K562 (cell line): ENCODE measurements around the gene SGPP1. TPM values are rescaled to one million over a fixed set of nuclear protein-coding genes. Genes with fewer than 3 reads are reported as not detected.

ENCODE experiments used
- CTBP1 ChIP-seq: fragments of 450-650 bp; IDR thresholded peaks from 2 replicates; pipeline ENCODE4 v1.6.1; 2016; ENCODE audit warnings: borderline replicate concordance
- JUND ChIP-seq, 2 experiments: IDR thresholded peaks; 2 replicates in 1 of 2; 3 replicates in 1 of 2; pipeline ENCODE4 v1.6.1; 2011; ENCODE audit warnings: borderline replicate concordance in 2 of 2, low read depth in 2 of 2, low read length in 2 of 2, improper control_type of control experiment in 1 of 2, missing biosample characterization in 1 of 2, missing genetic modification characterization in 1 of 2, missing genetic modification reagents in 1 of 2
- KLF13 ChIP-seq: fragments of 450-650 bp; IDR thresholded peaks from 2 replicates; pipeline ENCODE4 v1.6.1; 2016; ENCODE audit warnings: missing genetic modification characterization, low read depth, mild to moderate bottlenecking, missing compliant biosample characterization, moderate library complexity, borderline replicate concordance
- polyA plus RNA-seq, 8 experiments: library from polyadenylated mRNA; depleted of rRNA in 4 of 8; stranded (reverse) in 5 of 8; unstranded in 3 of 8; fragments of >200 nt; fragmentation: Nextera tagmentation in 2 of 8; fragmentation: Illumina TruSeq in 1 of 8; extraction: Ambion mirVana in 2 of 8; extraction: Trizol in 1 of 8; gene quantifications; 2 replicates each; pipeline versions ENCODE4 v1.2.1 to v1.2.3, GENCODE V29; 2011 to 2014; ENCODE audit warnings: inconsistent platforms in 1 of 8, missing spikeins in 1 of 8
- total RNA-seq, 7 experiments: library from RNA; depleted of rRNA in 6 of 7; stranded (reverse); fragments of >200 nt in 6 of 7; fragmentation: Illumina TruSeq in 2 of 7; extraction: Trizol in 2 of 7; gene quantifications; 2 replicates each; pipeline versions ENCODE4 v1.2.1 to v1.2.3, GENCODE V29; 2011 to 2021; ENCODE audit warnings: low replicate concordance in 1 of 7
- TF ChIP-seq, protein P1 (sequence below): sonication (generic); formaldehyde crosslinking; IDR thresholded peaks from 2 replicates; pipeline ENCODE4 v1.8.0; 2023; ENCODE audit warnings: mild to moderate bottlenecking, missing genetic modification reagents
- TF ChIP-seq, protein P2 (sequence below), 2 experiments: IDR thresholded peaks; 2 replicates each; pipeline ENCODE4 v1.6.1; 2012; ENCODE audit warnings: improper control_type of control experiment in 2 of 2, low read depth in 2 of 2, low read length in 2 of 2, borderline replicate concordance in 1 of 2

SGPP1 gene
- total and polyA plus RNA-seq, 9 of the 15 experiments (the other 6 are each of a cell fraction or from before 2014, with no cell fraction given), result 2.2 to 7.3 (median 5.6) TPM

DNA sequence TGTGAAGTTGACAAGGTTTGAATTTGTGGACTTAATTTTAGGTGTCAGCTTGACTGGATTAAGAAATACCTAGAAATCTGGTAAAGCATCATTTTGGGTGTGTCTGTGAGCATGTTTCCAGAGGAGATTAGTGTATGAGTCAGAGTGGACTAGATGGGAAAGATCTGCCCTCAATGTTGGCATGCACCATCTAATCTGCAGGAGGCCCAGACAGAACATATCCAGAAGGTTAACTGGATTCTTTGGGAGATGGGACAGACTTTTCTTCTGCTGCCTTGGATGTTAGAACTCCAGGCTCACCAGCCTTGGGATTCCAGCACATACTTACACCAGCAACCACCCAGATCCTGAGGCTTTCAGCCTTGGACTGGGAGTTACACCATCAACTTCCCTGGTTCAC, 14.1 kb downstream of the SGPP1 start (continued):
- TF ChIP-seq, protein P1, sequence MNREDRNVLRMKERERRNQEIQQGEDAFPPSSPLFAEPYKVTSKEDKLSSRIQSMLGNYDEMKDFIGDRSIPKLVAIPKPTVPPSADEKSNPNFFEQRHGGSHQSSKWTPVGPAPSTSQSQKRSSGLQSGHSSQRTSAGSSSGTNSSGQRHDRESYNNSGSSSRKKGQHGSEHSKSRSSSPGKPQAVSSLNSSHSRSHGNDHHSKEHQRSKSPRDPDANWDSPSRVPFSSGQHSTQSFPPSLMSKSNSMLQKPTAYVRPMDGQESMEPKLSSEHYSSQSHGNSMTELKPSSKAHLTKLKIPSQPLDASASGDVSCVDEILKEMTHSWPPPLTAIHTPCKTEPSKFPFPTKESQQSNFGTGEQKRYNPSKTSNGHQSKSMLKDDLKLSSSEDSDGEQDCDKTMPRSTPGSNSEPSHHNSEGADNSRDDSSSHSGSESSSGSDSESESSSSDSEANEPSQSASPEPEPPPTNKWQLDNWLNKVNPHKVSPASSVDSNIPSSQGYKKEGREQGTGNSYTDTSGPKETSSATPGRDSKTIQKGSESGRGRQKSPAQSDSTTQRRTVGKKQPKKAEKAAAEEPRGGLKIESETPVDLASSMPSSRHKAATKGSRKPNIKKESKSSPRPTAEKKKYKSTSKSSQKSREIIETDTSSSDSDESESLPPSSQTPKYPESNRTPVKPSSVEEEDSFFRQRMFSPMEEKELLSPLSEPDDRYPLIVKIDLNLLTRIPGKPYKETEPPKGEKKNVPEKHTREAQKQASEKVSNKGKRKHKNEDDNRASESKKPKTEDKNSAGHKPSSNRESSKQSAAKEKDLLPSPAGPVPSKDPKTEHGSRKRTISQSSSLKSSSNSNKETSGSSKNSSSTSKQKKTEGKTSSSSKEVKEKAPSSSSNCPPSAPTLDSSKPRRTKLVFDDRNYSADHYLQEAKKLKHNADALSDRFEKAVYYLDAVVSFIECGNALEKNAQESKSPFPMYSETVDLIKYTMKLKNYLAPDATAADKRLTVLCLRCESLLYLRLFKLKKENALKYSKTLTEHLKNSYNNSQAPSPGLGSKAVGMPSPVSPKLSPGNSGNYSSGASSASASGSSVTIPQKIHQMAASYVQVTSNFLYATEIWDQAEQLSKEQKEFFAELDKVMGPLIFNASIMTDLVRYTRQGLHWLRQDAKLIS (CRISPR knock-in tag), result no peak
- TF ChIP-seq, protein P2, sequence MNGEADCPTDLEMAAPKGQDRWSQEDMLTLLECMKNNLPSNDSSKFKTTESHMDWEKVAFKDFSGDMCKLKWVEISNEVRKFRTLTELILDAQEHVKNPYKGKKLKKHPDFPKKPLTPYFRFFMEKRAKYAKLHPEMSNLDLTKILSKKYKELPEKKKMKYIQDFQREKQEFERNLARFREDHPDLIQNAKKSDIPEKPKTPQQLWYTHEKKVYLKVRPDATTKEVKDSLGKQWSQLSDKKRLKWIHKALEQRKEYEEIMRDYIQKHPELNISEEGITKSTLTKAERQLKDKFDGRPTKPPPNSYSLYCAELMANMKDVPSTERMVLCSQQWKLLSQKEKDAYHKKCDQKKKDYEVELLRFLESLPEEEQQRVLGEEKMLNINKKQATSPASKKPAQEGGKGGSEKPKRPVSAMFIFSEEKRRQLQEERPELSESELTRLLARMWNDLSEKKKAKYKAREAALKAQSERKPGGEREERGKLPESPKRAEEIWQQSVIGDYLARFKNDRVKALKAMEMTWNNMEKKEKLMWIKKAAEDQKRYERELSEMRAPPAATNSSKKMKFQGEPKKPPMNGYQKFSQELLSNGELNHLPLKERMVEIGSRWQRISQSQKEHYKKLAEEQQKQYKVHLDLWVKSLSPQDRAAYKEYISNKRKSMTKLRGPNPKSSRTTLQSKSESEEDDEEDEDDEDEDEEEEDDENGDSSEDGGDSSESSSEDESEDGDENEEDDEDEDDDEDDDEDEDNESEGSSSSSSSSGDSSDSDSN (IDR thresholded peaks at IDR 0.05; ENCODE audit: borderline replicate concordance in 1 of 2, low read depth in 2 of 2, low read length in 2 of 2), result no peak
- TF ChIP-seq JUND (IDR thresholded peaks at IDR 0.05; ENCODE audit: borderline replicate concordance, low read depth, low read length) (peak; percentile 87), JUND (tag; IDR thresholded peaks at IDR 0.05; ENCODE audit: borderline replicate concordance, low read depth, low read length) (peak; percentile 77; the same call in 1 of the 3 replicates), CTBP1 (0 out of 2 replicates have a peak, but pooled peaks have one; percentile 40), KLF13 (tag) (no peak)
